ENCODE results near the gene ZSWIM7. TPM values are rescaled to one million over a fixed set of nuclear protein-coding genes. Genes with fewer than 3 reads are reported as not detected.
A peak's percentile ranks its signal among the peaks of the same experiment; 100 is the strongest.

ZSWIM7 gene
- total and polyA plus RNA-seq, 7 donors: 29.1 to 78.0 (median 41.2) TPM

DNA sequence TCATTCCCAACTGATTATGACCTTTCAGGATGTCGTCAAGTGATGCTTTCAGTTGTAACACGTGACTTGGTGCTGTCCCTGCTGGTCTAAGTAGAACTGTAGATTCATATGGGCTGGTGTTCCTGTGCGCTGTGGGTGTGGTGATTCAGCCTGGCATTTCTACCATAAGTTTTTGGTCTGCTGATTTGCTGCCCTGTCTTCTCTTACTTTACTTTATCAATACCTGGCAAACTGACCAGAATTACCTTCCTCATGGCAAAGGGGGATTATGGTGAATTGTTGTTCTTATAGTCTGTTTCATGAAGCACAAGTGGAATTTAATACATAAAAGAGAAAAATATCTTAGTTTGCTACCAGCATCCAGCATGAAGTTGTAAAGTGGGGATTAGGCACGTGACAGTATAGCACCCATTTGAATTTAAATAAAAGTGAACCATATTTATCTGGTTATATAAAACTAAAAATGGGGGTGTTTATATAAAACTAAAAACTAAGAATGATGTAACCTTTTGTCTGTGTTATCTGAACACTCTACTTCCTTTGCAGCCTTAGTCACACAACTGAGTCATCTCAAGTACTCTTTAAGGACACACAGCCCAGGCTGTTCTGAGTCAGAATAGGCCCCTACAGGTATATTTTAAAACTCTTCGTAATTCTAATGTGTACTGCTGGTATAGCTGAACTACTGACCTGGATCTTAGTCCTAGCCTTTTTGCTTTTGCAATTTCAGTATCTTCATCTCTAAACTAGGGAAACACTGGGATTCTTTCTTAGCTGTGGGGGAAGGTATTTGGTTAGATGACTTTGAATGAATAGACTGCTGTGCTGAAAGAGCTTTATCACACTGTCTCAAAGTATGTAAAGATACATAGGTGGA lies 28.4 kb upstream of the ZSWIM7 start:
- Histone ChIP-seq H3K9me3 (no peaks in the 10 kb centered on the region), H3K27me3 (ENCODE audit: insufficient read depth in 3 of 3, low read length in 2 of 3) (no peaks in the 10 kb centered on the region), H3K4me1 (peaks cover 4% of the 10 kb centered on the region), H3K36me3 (ENCODE audit: insufficient read depth in 1 of 2, low read depth in 1 of 2) (peaks cover 10 to 95% of the 10 kb centered on the region in 2 donors), H3K4me3 (no peak overlapping the region), H3K27ac (peak overlapping the region; percentile 80)
- TF ChIP-seq, protein P1, sequence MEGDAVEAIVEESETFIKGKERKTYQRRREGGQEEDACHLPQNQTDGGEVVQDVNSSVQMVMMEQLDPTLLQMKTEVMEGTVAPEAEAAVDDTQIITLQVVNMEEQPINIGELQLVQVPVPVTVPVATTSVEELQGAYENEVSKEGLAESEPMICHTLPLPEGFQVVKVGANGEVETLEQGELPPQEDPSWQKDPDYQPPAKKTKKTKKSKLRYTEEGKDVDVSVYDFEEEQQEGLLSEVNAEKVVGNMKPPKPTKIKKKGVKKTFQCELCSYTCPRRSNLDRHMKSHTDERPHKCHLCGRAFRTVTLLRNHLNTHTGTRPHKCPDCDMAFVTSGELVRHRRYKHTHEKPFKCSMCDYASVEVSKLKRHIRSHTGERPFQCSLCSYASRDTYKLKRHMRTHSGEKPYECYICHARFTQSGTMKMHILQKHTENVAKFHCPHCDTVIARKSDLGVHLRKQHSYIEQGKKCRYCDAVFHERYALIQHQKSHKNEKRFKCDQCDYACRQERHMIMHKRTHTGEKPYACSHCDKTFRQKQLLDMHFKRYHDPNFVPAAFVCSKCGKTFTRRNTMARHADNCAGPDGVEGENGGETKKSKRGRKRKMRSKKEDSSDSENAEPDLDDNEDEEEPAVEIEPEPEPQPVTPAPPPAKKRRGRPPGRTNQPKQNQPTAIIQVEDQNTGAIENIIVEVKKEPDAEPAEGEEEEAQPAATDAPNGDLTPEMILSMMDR (IDR thresholded peaks at IDR 0.05): no peak
- 86 to 88% (median 86%) methylated on average over 5 of the region's 5 CpGs for WGBS, 3 donors
- DNase-seq (no peak), ATAC-seq (peak; percentile 91 to 95 (median 94))
- intact Hi-C loops (cut with DNase I): no loop called here

DNA sequence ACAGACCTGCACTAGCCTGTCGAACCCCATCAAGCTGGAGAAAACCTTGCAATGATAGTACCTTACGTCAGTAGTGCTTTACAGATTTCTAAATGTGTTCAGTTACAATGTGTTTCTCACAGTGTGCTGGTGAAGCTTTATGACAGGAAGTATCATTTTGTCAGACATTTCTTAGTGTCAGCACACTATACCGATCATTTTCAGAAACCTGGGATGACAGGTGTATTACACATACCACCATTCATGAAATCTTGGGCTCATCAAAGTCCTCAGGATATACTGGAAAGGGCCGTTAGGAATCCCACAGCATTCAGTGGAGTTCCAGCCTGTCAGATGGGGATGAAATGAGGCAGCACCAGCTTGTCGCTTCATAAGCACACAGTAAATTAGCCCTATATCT lies 27.4 kb upstream of the ZSWIM7 start:
- H3K9me3 ChIP-seq: no peaks in the 10 kb centered on the region
- H3K4me3 ChIP-seq: no peak overlapping the region
- no peak for DNase-seq
- peaks cover 10 to 85% of the 10 kb centered on the region in 2 donors for H3K36me3 ChIP-seq (ENCODE audit: insufficient read depth in 1 of 2, low read depth in 1 of 2)
- WGBS, 3 donors: 89 to 93% (median 90%) methylated on average over 5 of the region's 5 CpGs
- no peaks in the 10 kb centered on the region for H3K27me3 ChIP-seq (ENCODE audit: insufficient read depth in 3 of 3, low read length in 2 of 3)
- TF ChIP-seq, protein P1 (IDR thresholded peaks at IDR 0.05): no peak
- ATAC-seq: no peak
- intact Hi-C loops (cut with DNase I): no loop called here
- peak overlapping the region; percentile 80 for H3K27ac ChIP-seq
- H3K4me1 ChIP-seq: peaks cover 4% of the 10 kb centered on the region

DNA sequence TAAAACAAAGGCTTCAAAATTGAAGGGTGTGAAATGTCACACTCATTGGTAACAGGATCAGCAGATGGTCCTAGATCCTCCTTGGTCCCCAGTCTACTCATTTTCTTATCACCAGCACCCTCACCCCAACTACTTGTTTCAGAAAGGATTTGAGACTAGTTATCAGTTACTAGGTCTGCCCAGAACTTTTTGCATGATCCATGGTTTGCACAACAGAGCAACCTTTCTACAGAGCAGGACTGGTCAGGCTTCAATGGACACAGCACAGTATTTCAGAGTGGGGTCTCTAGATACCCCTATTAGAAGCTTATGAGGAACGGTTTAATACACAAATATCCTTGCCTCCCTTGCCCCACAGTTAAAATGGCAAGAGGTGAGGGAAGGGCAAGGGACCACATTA lies 25.7 kb upstream of the ZSWIM7 start:
- intact Hi-C loops (cut with DNase I): no loop called here
- Histone ChIP-seq H3K4me3 (no peak overlapping the region), H3K4me1 (peaks cover 4% of the 10 kb centered on the region), H3K27ac (no peak overlapping the region), H3K9me3 (no peaks in the 10 kb centered on the region), H3K36me3 (ENCODE audit: insufficient read depth in 1 of 2, low read depth in 1 of 2) (peaks cover 10 to 83% of the 10 kb centered on the region in 2 donors), H3K27me3 (ENCODE audit: insufficient read depth in 3 of 3, low read length in 2 of 3) (no peaks in the 10 kb centered on the region)
- TF ChIP-seq, protein P1 (IDR thresholded peaks at IDR 0.05): no peak
- DNase-seq (no peak), ATAC-seq (no peak)
- WGBS, 3 donors: 90 to 96% (median 94%) methylated on average over 1 of the region's 1 CpG

DNA sequence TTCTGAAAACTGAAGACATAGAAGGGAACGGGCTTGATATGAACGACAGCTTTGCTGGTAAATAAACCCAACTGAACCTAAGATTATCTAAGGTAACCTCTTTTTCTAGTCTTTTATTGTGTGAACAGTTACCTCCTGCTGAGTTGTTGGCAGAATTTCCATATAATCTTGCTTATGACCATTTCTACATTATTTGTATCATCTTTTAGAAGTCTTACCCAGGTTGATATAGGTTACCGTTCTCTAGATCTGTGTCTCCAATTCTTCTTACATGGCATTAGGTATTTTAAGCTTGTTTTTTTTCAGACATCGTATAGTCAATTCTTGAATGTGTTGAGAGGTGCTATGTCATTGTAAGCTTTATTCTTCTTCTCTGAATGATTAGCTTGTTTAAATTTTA lies 24.4 kb upstream of the ZSWIM7 start:
- Histone ChIP-seq H3K36me3 (ENCODE audit: insufficient read depth in 1 of 2, low read depth in 1 of 2) (peaks cover 10 to 78% of the 10 kb centered on the region in 2 donors), H3K9me3 (no peaks in the 10 kb centered on the region), H3K27ac (no peak overlapping the region), H3K4me3 (no peak overlapping the region), H3K4me1 (peaks cover 15% of the 10 kb centered on the region), H3K27me3 (ENCODE audit: insufficient read depth in 3 of 3, low read length in 2 of 3) (no peaks in the 10 kb centered on the region)
- ATAC-seq: no peak
- no peak for DNase-seq
- WGBS, 3 donors: 70 to 86% (median 86%) methylated on average over 4 of the region's 4 CpGs
- TF ChIP-seq, protein P1 (IDR thresholded peaks at IDR 0.05): no peak
- intact Hi-C loops (cut with DNase I): no loop called here
